MCF 10A (cell line): ENCODE data around the gene IL17REL. TPM values are rescaled to one million over a fixed set of nuclear protein-coding genes. Genes with fewer than 3 reads are reported as not detected.

Source experiments
- BruUV-seq: library from RNA; stranded (reverse); fragments of 400-500 nt; replicated peaks from 2 replicates; lab custom pipeline; 2021; lab: Mats Ljungman, UMichigan
- CTCF ChIA-PET: fragments of 300-600 bp; sonication (Branson Sonifier 250); formaldehyde crosslinking; extraction: SDS; loops from one replicate; lab custom pipeline; 2021; ENCODE audit warnings: antibody characterized with exemption, inconsistent platforms; lab: Yijun Ruan, JAX
- POLR2A ChIA-PET: fragments of 300-600, 350-650 bp; sonication (Branson Sonifier 250); formaldehyde crosslinking; extraction: SDS; loops from one replicate; lab custom pipeline; 2020; ENCODE audit warnings: antibody characterized with exemption, inconsistent platforms; lab: Yijun Ruan, JAX
- DNase-seq: peaks from one replicate; pipeline ENCODE4 v3.0.0-alpha.2; 2018; ENCODE audit not compliant: unreplicated experiment
- H3K27ac Mint-ChIP-seq: one replicate; pipeline ENCODE4 v1.8.0; 2022; ENCODE audit warnings: mild to moderate bottlenecking, low read depth, mixed read lengths; ENCODE audit not compliant: unreplicated experiment
- H3K27me3 Mint-ChIP-seq: one replicate; pipeline ENCODE4 v1.8.0; 2022; ENCODE audit warnings: mixed read lengths; ENCODE audit not compliant: insufficient read depth, unreplicated experiment
- H3K36me3 Mint-ChIP-seq: one replicate; pipeline ENCODE4 v1.8.0; 2022; ENCODE audit warnings: mild to moderate bottlenecking, moderate library complexity, mixed read lengths; ENCODE audit not compliant: insufficient read depth, unreplicated experiment
- H3K4me1 Mint-ChIP-seq: one replicate; pipeline ENCODE4 v1.8.0; 2022; ENCODE audit warnings: mixed read lengths; ENCODE audit not compliant: insufficient read depth, unreplicated experiment
- H3K4me3 Mint-ChIP-seq: one replicate; pipeline ENCODE4 v1.8.0; 2022; ENCODE audit warnings: mild to moderate bottlenecking, moderate library complexity, mixed read lengths; ENCODE audit not compliant: unreplicated experiment
- H3K9me3 Mint-ChIP-seq: one replicate; pipeline ENCODE4 v1.8.0; 2022; ENCODE audit warnings: mixed read lengths; ENCODE audit not compliant: unreplicated experiment
- CTCF ChIP-seq: fragments of 200-600 bp; IDR thresholded peaks from one replicate; pipeline ENCODE4 v1.8.0; 2022; ENCODE audit warnings: antibody characterized with exemption, mild to moderate bottlenecking; ENCODE audit not compliant: unreplicated experiment
- intact Hi-C: fragments of 100-400 bp; cut with micrococcal nuclease; formaldehyde crosslinking; loops from 2 replicates; pipeline ENCODE4 v1.14.1; 2022
- total RNA-seq: library from RNA; stranded (reverse); gene quantifications from 2 replicates; pipeline ENCODE4 v1.2.3, GENCODE V29; 2022

IL17REL gene
- total RNA-seq, 1 experiment from 2014 or later: not detected

- H3K4me1 Mint-ChIP-seq: no peaks in the 10 kb centered on the region
- H3K36me3 Mint-ChIP-seq: no peaks in the 10 kb centered on the region
- H3K4me3 Mint-ChIP-seq: no peak overlapping the region
- ChIA-PET POLR2A (no interaction called here), CTCF (interaction anchor here (1.2 to 1.8 kb wide), 2 partner anchors 11 to 86 kb away, joined by 3 to 6 read pairs; no protein-coding TSS in a partner anchor)
- no peaks in the 10 kb centered on the region for H3K27me3 Mint-ChIP-seq
- no peak for TF ChIP-seq CTCF
- no peaks in the 10 kb centered on the region for H3K9me3 Mint-ChIP-seq
- no peak for DNase-seq
- H3K27ac Mint-ChIP-seq: no peak overlapping the region
- no TSS peak for BruUV-seq
- intact Hi-C loops: no loop called here
Observed at GRCh38 chr22:50016308-50016987, 3.9 kb upstream of the IL17REL start.

DNA sequence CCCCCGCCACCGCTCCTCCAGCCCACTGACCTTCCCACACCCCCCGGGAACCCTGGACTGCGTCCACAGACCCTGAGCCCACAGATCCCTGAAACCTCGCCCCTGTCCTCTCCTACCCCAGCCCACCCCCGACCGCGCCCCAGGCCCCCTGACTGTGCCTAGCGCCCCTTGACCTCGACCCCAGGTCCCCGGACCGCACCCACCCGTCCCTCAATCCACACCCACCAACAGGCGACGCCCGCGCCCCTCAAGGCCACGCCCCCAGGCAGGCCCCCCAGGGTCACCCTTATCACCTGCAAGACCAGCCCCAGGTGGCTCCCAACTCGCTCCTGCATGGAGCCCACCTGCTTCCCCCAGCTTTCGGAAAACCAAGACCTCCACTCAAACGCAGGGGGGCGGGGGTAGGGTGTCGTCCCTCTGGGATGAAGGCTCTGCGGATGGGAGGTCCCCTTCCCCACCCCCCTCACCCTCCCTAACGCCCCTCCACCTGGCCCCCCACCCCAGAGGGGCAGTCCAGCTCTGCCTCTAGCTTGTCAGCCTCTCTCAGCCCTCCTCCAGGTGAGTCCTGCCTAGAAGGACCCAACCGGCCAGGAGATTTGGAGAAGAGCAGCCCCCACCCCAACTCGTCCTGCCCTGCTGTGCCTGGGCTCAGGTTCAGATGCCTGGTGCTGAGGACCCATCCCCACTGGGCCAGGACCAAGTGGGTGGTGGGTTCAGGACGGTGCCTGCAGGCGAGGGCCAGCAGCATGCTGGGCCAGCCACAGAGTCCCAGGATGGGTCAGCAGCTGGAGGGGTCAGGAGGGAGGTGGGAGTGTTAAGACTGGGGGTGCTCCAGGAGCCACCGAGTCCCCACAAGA lies 3.1 kb upstream of the IL17REL start:
- H3K4me3 Mint-ChIP-seq: no peak overlapping the region
- ChIA-PET POLR2A (no interaction called here), CTCF (interaction anchor here (1.2 kb wide), 1 partner anchor 86 kb away, joined by 3 read pairs; no protein-coding TSS in a partner anchor)
- H3K4me1 Mint-ChIP-seq: no peaks in the 10 kb centered on the region
- intact Hi-C loops: no loop called here
- no peaks in the 10 kb centered on the region for H3K9me3 Mint-ChIP-seq
- no peaks in the 10 kb centered on the region for H3K27me3 Mint-ChIP-seq
- TF ChIP-seq CTCF: no peak
- no peak overlapping the region for H3K27ac Mint-ChIP-seq
- DNase-seq: no peak
- BruUV-seq: no TSS peak
- H3K36me3 Mint-ChIP-seq: no peaks in the 10 kb centered on the region

GRCh38 chr22:50014655-50015401 lies 2.3 kb upstream of the IL17REL start:
- ChIA-PET CTCF (no interaction called here), POLR2A (no interaction called here)
- H3K4me3 Mint-ChIP-seq: no peak overlapping the region
- no peak for TF ChIP-seq CTCF
- DNase-seq: no peak
- no TSS peak for BruUV-seq
- H3K27ac Mint-ChIP-seq: no peak overlapping the region
- H3K4me1 Mint-ChIP-seq: no peaks in the 10 kb centered on the region
- no peaks in the 10 kb centered on the region for H3K27me3 Mint-ChIP-seq
- no peaks in the 10 kb centered on the region for H3K9me3 Mint-ChIP-seq
- intact Hi-C loops: no loop called here
- no peaks in the 10 kb centered on the region for H3K36me3 Mint-ChIP-seq

- no peak for TF ChIP-seq CTCF
- ChIA-PET CTCF (no interaction called here), POLR2A (no interaction called here)
- H3K4me3 Mint-ChIP-seq: no peak overlapping the region
- no peaks in the 10 kb centered on the region for H3K9me3 Mint-ChIP-seq
- no TSS peak for BruUV-seq
- H3K36me3 Mint-ChIP-seq: no peaks in the 10 kb centered on the region
- H3K27me3 Mint-ChIP-seq: no peaks in the 10 kb centered on the region
- H3K27ac Mint-ChIP-seq: no peak overlapping the region
- no peaks in the 10 kb centered on the region for H3K4me1 Mint-ChIP-seq
- intact Hi-C loops: no loop called here
- no peak for DNase-seq
Observed at GRCh38 chr22:50014053-50014501, 1.5 kb upstream of the IL17REL start.
